OCI-LY3 (cell line): ENCODE results near the gene APPL2.
"Not testable (repeated sequence)": the region's sequence is repeated elsewhere in the genome, so short reads cannot be mapped to it uniquely, and the experiment has no call there.

Experiments used
- EZH2phosphoT487 ChIP-seq: fragments of 200-600 bp; shearing (Covaris generic); IDR thresholded peaks from 2 replicates; pipeline ENCODE4 v1.6.1; 2018; ENCODE audit warnings: antibody characterized with exemption, mixed run types, low read depth
- TF ChIP-seq, protein P1 (sequence below): fragments of 200-600, 300-600 bp; sonication (generic); IDR thresholded peaks from 2 replicates; pipeline ENCODE4 v1.5.1; 2014; ENCODE audit warnings: antibody characterized with exemption, low read length, low read depth

DNA sequence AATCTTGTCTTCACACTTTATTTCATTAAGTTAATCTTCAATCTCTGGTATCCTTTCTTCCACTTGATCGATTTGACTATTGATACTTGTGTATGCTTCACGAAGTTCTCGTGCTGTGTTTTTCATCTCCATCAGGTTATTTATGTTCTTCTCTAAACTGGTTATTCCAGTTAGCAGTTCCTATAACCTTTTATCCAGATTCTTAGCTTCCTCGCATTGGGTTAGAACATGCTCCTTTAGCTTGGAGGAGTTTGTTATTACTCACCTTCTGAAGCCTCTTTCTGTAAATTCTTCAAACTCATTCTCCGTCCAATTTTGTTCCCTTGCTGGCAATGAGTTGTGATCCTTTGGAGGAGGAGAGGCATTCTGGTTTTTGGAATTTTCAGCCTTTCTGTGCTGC, 52.0 kb downstream of the APPL2 start:
- TF ChIP-seq, protein P1, sequence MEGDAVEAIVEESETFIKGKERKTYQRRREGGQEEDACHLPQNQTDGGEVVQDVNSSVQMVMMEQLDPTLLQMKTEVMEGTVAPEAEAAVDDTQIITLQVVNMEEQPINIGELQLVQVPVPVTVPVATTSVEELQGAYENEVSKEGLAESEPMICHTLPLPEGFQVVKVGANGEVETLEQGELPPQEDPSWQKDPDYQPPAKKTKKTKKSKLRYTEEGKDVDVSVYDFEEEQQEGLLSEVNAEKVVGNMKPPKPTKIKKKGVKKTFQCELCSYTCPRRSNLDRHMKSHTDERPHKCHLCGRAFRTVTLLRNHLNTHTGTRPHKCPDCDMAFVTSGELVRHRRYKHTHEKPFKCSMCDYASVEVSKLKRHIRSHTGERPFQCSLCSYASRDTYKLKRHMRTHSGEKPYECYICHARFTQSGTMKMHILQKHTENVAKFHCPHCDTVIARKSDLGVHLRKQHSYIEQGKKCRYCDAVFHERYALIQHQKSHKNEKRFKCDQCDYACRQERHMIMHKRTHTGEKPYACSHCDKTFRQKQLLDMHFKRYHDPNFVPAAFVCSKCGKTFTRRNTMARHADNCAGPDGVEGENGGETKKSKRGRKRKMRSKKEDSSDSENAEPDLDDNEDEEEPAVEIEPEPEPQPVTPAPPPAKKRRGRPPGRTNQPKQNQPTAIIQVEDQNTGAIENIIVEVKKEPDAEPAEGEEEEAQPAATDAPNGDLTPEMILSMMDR: not testable (repeated sequence)
- TF ChIP-seq EZH2phosphoT487: not testable (repeated sequence)
